Breast epithelium (tissue), 3 donors: ENCODE results near the gene NUPR2.

Experiments used
- CTCF ChIP-seq, 3 donors: fragments of 450-650 bp; IDR thresholded peaks; one replicate each; pipeline ENCODE4 v1.5.1; 2016 to 2017; ENCODE audit warnings: antibody characterized with exemption in 3 of 3, mild to moderate bottlenecking in 3 of 3, moderate library complexity in 3 of 3
- POLR2A ChIP-seq: fragments of 450-650 bp; IDR thresholded peaks from one replicate; pipeline ENCODE4 v1.6.1; 2016; ENCODE audit warnings: antibody characterized with exemption, mild to moderate bottlenecking, moderate library complexity
- POLR2AphosphoS5 ChIP-seq, 3 donors: sonication (generic); formaldehyde crosslinking; IDR thresholded peaks; one replicate each; pipeline ENCODE4 v1.6.1; 2017; ENCODE audit warnings: antibody characterized with exemption in 3 of 3

- peak; percentile 73 to 84 (median 82) for TF ChIP-seq CTCF (IDR thresholded peaks at IDR 0.05)
- TF ChIP-seq POLR2AphosphoS5 (IDR thresholded peaks at IDR 0.05): peak in 2 of 3 donors; percentile 26 to 55
- no peak for TF ChIP-seq POLR2A
These were observed 36.6 kb downstream of the NUPR2 start for GRCh38 chr7:56079450-56080185.
